HepG2 (cell line): ENCODE data around the gene SYNJ2. TPM values are rescaled to one million over a fixed set of nuclear protein-coding genes. Genes with fewer than 3 reads are reported as not detected.

ENCODE experiments used
- CCDC6 ChIP-seq: sonication (generic); formaldehyde crosslinking; IDR thresholded peaks from 2 replicates; pipeline ENCODE4 v1.8.1; 2022; ENCODE audit warnings: mild to moderate bottlenecking, missing genetic modification reagents, moderate library complexity
- CEBPB ChIP-seq: IDR thresholded peaks from 2 replicates; pipeline ENCODE4 v1.6.1; 2011; ENCODE audit warnings: low read depth, low read length, improper control_type of control experiment, borderline replicate concordance
- CHCHD3 ChIP-seq: sonication (generic); formaldehyde crosslinking; IDR thresholded peaks from 2 replicates; pipeline ENCODE4 v1.8.0; 2022; ENCODE audit warnings: mild to moderate bottlenecking, missing genetic modification reagents, moderate library complexity
- EHMT2 ChIP-seq: fragments of 200-600 bp; sonication (generic); IDR thresholded peaks from 2 replicates; pipeline ENCODE4 v1.7.0; 2017; ENCODE audit warnings: antibody characterized with exemption, low read depth, low read length, borderline replicate concordance
- GATAD1 ChIP-seq: IDR thresholded peaks from 2 replicates; pipeline ENCODE4 v1.6.1; 2016; ENCODE audit warnings: missing genetic modification reagents, missing compliant biosample characterization
- GMEB2 ChIP-seq: IDR thresholded peaks from 2 replicates; pipeline ENCODE4 v1.6.1; 2016; ENCODE audit warnings: missing biosample characterization, missing genetic modification reagents, low read depth
- HIC2 ChIP-seq: sonication (generic); formaldehyde crosslinking; IDR thresholded peaks from 2 replicates; pipeline ENCODE4 v1.9.0; 2022; ENCODE audit warnings: low read depth, missing genetic modification reagents
- HMG20B ChIP-seq: conservative IDR thresholded peaks from 2 replicates; pipeline ENCODE4 v1.6.1; 2016; ENCODE audit warnings: missing genetic modification reagents, missing compliant biosample characterization
- IRF2 ChIP-seq: IDR thresholded peaks from 2 replicates; pipeline ENCODE4 v1.6.1; 2018; ENCODE audit warnings: missing genetic modification reagents, missing compliant biosample characterization
- KDM6A ChIP-seq: IDR thresholded peaks from 2 replicates; pipeline ENCODE4 v1.6.1; 2016; ENCODE audit warnings: low read depth
- MAX ChIP-seq: IDR thresholded peaks from 2 replicates; pipeline ENCODE4 v1.6.1; 2012; ENCODE audit warnings: inconsistent platforms
- MTERF4 ChIP-seq: sonication (generic); formaldehyde crosslinking; IDR thresholded peaks from 2 replicates; pipeline ENCODE4 v1.8.0; 2023; ENCODE audit warnings: mild to moderate bottlenecking, missing genetic modification reagents
- MTF1 ChIP-seq: sonication (generic); formaldehyde crosslinking; IDR thresholded peaks from 2 replicates; pipeline ENCODE4 v1.5.0; 2020; ENCODE audit warnings: missing genetic modification reagents
- NCOA2 ChIP-seq: sonication (generic); formaldehyde crosslinking; IDR thresholded peaks from 2 replicates; pipeline ENCODE4 v1.8.0; 2022; ENCODE audit warnings: inconsistent platforms
- NRL ChIP-seq: sonication (generic); formaldehyde crosslinking; IDR thresholded peaks from 2 replicates; pipeline ENCODE4 v1.5.0; 2020; ENCODE audit warnings: missing genetic modification reagents, mild to moderate bottlenecking, moderate library complexity, borderline replicate concordance
- PRDM15 ChIP-seq: sonication (generic); formaldehyde crosslinking; IDR thresholded peaks from 2 replicates; pipeline ENCODE4 v1.4.0; 2020; ENCODE audit warnings: missing genetic modification reagents
- SP5 ChIP-seq: IDR thresholded peaks from 2 replicates; pipeline ENCODE4 v1.6.1; 2016; ENCODE audit warnings: low read depth, borderline replicate concordance
- TGIF2 ChIP-seq: IDR thresholded peaks from 2 replicates; pipeline ENCODE4 v1.6.1; 2016; ENCODE audit warnings: control low read depth, missing compliant biosample characterization
- ZNF274 ChIP-seq: sonication (generic); formaldehyde crosslinking; IDR thresholded peaks from 2 replicates; pipeline ENCODE4 v1.5.1; 2020; ENCODE audit warnings: mild to moderate bottlenecking, missing genetic modification reagents
- ZNF460 ChIP-seq: sonication (generic); formaldehyde crosslinking; IDR thresholded peaks from 2 replicates; pipeline ENCODE4 v1.5.1; 2020; ENCODE audit warnings: missing genetic modification reagents, mild to moderate bottlenecking, borderline replicate concordance
- ZNF501 ChIP-seq: sonication (generic); formaldehyde crosslinking; IDR thresholded peaks from 2 replicates; pipeline ENCODE4 v1.5.1; 2020; ENCODE audit warnings: mild to moderate bottlenecking, moderate library complexity, missing genetic modification reagents
- polyA plus RNA-seq, 8 experiments: library from polyadenylated mRNA; depleted of rRNA in 3 of 8; stranded (reverse) in 7 of 8; unstranded in 1 of 8; fragments of >200 nt; fragmentation: Illumina TruSeq in 4 of 8; extraction: Trizol in 4 of 8; gene quantifications; 2 replicates each; pipeline versions ENCODE4 v1.2.1 to v1.2.3, GENCODE V29; 2011 to 2016; ENCODE audit warnings: low read depth in 4 of 8, missing spikeins in 1 of 8, mixed read lengths in 1 of 8; ENCODE audit not compliant: insufficient read depth in 1 of 8
- total RNA-seq, 5 experiments: library from RNA; depleted of rRNA; stranded (reverse); fragments of >200 nt; fragmentation: Illumina TruSeq; extraction: Trizol; gene quantifications; 2 replicates each; pipeline ENCODE4 v1.2.3, GENCODE V29; 2016; ENCODE audit warnings: low read depth in 1 of 5

Gene SYNJ2
- total and polyA plus RNA-seq, 2 of the 13 experiments (the other 11 are each of a cell fraction or from before 2014, with no cell fraction given): 39.1 to 57.6 TPM

- TF ChIP-seq MAX (peak; percentile 92), ZNF460 (CRISPR knock-in tag) (no peak; the same call in 1 of the 2 replicates), HMG20B (CRISPR knock-in tag) (peak; percentile 93), GMEB2 (0 out of 2 replicates have a peak, but pooled peaks have one; percentile 36), ZNF274 (peak; percentile 81), CEBPB (0 out of 2 replicates have a peak, but pooled peaks have one; percentile 21), IRF2 (CRISPR knock-in tag) (peak; percentile 92), GATAD1 (CRISPR knock-in tag) (peak; percentile 76), KDM6A (peak; percentile 86), SP5 (peak; percentile 92), MTERF4 (CRISPR knock-in tag) (no peak), NRL (CRISPR knock-in tag) (peak; percentile 71; the same call in 1 of the 2 replicates), CCDC6 (peak; percentile 78; the same call in 1 of the 2 replicates), PRDM15 (CRISPR knock-in tag) (peak; percentile 34; the same call in 1 of the 2 replicates), EHMT2 (no peak), TGIF2 (peak; percentile 75), NCOA2 (peak; percentile 82), CHCHD3 (CRISPR knock-in tag) (peak; percentile 72; the same call in 1 of the 2 replicates), HIC2 (CRISPR knock-in tag) (peak; percentile 97), MTF1 (CRISPR knock-in tag) (no peak), ZNF501 (CRISPR knock-in tag) (peak; percentile 52; the same call in 1 of the 2 replicates)
These were observed 52.4 kb downstream of the SYNJ2 start (continued) for GRCh38 chr6:158033751-158034702.
